H9 (cell line): ENCODE measurements around the gene EPHA1. TPM values are rescaled to one million over a fixed set of nuclear protein-coding genes. Genes with fewer than 3 reads are reported as not detected.

Source experiments
- DNase-seq: peaks from one replicate; pipeline ENCODE4 v3.0.0-alpha.2; 2017
- H2AFZ ChIP-seq: one replicate; pipeline ENCODE4 v1.6.1; 2013; ENCODE audit warnings: mild to moderate bottlenecking, low read length, control low read depth, moderate library complexity
- H2AK5ac ChIP-seq: 2 replicates; pipeline ENCODE4 v1.6.1; 2013; ENCODE audit warnings: low read length, control low read depth, mixed read lengths; ENCODE audit not compliant: insufficient read length
- H2BK120ac ChIP-seq: one replicate; pipeline ENCODE4 v1.6.1; 2013; ENCODE audit warnings: low read depth, mild to moderate bottlenecking, low read length, control low read depth, inconsistent platforms; ENCODE audit not compliant: poor library complexity, severe bottlenecking
- H2BK12ac ChIP-seq: 2 replicates; pipeline ENCODE4 v1.6.1; 2013; ENCODE audit warnings: low read length, control low read depth, mixed read lengths, low read depth; ENCODE audit not compliant: insufficient read length
- H2BK15ac ChIP-seq: 2 replicates; pipeline ENCODE4 v1.6.1; 2013; ENCODE audit warnings: low read depth, low read length, control low read depth
- H2BK20ac ChIP-seq: one replicate; pipeline ENCODE4 v1.6.1; 2013; ENCODE audit warnings: low read depth, mild to moderate bottlenecking, low read length, control low read depth, inconsistent platforms; ENCODE audit not compliant: poor library complexity, severe bottlenecking
- H2BK5ac ChIP-seq: 2 replicates; pipeline ENCODE4 v1.6.1; 2013; ENCODE audit warnings: low read length, control low read depth, mixed read lengths; ENCODE audit not compliant: insufficient read length
- H3K14ac ChIP-seq: 2 replicates; pipeline ENCODE4 v1.6.1; 2013; ENCODE audit warnings: low read length, control low read depth; ENCODE audit not compliant: insufficient read depth
- H3K18ac ChIP-seq: 2 replicates; pipeline ENCODE4 v1.6.1; 2013; ENCODE audit warnings: low read depth, mild to moderate bottlenecking, mixed read lengths, low read length, control low read depth; ENCODE audit not compliant: insufficient read length
- H3K23ac ChIP-seq: 2 replicates; pipeline ENCODE4 v1.6.1; 2013; ENCODE audit warnings: low read length, control low read depth, mixed read lengths, low read depth; ENCODE audit not compliant: insufficient read length
- H3K23me2 ChIP-seq: 2 replicates; pipeline ENCODE4 v1.6.1; 2013; ENCODE audit warnings: low read depth, mild to moderate bottlenecking, mixed read lengths, low read length, control low read depth; ENCODE audit not compliant: insufficient read length, poor library complexity, severe bottlenecking
- H3K27ac ChIP-seq: 2 replicates; pipeline ENCODE4 v1.5.1; 2013; ENCODE audit warnings: low read length, control low read depth, mixed read lengths, low read depth; ENCODE audit not compliant: insufficient read length
- H3K27me3 ChIP-seq: 2 replicates; pipeline ENCODE4 v1.6.1; 2013; ENCODE audit warnings: low read length, control low read depth, inconsistent platforms; ENCODE audit not compliant: insufficient read depth
- H3K4ac ChIP-seq: 2 replicates; pipeline ENCODE4 v1.6.1; 2013; ENCODE audit warnings: low read depth, mild to moderate bottlenecking, control low read depth, inconsistent platforms, low read length, moderate library complexity
- H3K4me1 ChIP-seq: 2 replicates; pipeline ENCODE4 v1.6.1; 2013; ENCODE audit warnings: low read length, control low read depth, inconsistent platforms; ENCODE audit not compliant: insufficient read depth
- H3K4me2 ChIP-seq: 2 replicates; pipeline ENCODE4 v1.6.1; 2013; ENCODE audit warnings: low read length, control low read depth, mixed read lengths; ENCODE audit not compliant: insufficient read length, insufficient read depth
- H3K56ac ChIP-seq: 2 replicates; pipeline ENCODE4 v1.6.1; 2013; ENCODE audit warnings: low read depth, mild to moderate bottlenecking, mixed read lengths, low read length, control low read depth; ENCODE audit not compliant: insufficient read length
- H3K79me1 ChIP-seq: 2 replicates; pipeline ENCODE4 v1.6.1; 2013; ENCODE audit warnings: low read depth, mild to moderate bottlenecking, moderate library complexity, low read length, control low read depth, inconsistent platforms; ENCODE audit not compliant: insufficient read depth, poor library complexity, severe bottlenecking
- H3K79me2 ChIP-seq: 2 replicates; pipeline ENCODE4 v1.6.1; 2013; ENCODE audit warnings: low read length, control low read depth, inconsistent platforms; ENCODE audit not compliant: insufficient read depth
- H3K9ac ChIP-seq: 2 replicates; pipeline ENCODE4 v1.6.1; 2013; ENCODE audit warnings: low read length, control low read depth, mixed read lengths; ENCODE audit not compliant: insufficient read length; ENCODE audit errors: extremely low read depth
- H3K9me3 ChIP-seq: one replicate; pipeline ENCODE4 v1.6.1; 2013; ENCODE audit warnings: low read depth, low read length, inconsistent platforms; ENCODE audit not compliant: control insufficient read depth
- H3T11ph ChIP-seq: one replicate; pipeline ENCODE4 v1.6.1; 2013; ENCODE audit warnings: mild to moderate bottlenecking, low read length, control low read depth, inconsistent platforms
- H4K20me1 ChIP-seq: one replicate; pipeline ENCODE4 v1.6.1; 2013; ENCODE audit not compliant: control insufficient read depth, insufficient read length, insufficient read depth
- H4K5ac ChIP-seq: 2 replicates; pipeline ENCODE4 v1.6.1; 2013; ENCODE audit warnings: low read depth, mild to moderate bottlenecking, mixed read lengths, low read length, control low read depth; ENCODE audit not compliant: insufficient read length
- H4K8ac ChIP-seq: replicated peaks from 2 replicates; pipeline ENCODE4 v1.6.1; 2013; ENCODE audit warnings: low read length, control low read depth, mixed read lengths, low read depth; ENCODE audit not compliant: insufficient read length
- H4K91ac ChIP-seq: 2 replicates; pipeline ENCODE4 v1.6.1; 2013; ENCODE audit warnings: low read depth, mild to moderate bottlenecking, moderate library complexity, mixed read lengths, low read length, control low read depth; ENCODE audit not compliant: insufficient read length
- H3K27ac Mint-ChIP-seq, 3 experiments: 2 replicates in 2 of 3; 3 replicates in 1 of 3; pipeline ENCODE4 v1.8.0; 2020 to 2021; ENCODE audit warnings: mixed read lengths in 3 of 3, mild to moderate bottlenecking in 1 of 3, moderate library complexity in 1 of 3
- H3K27me3 Mint-ChIP-seq: 2 replicates; pipeline ENCODE4 v1.8.0; 2021; ENCODE audit warnings: low read depth, mild to moderate bottlenecking, moderate library complexity, mixed read lengths
- H3K36me3 Mint-ChIP-seq, 3 experiments: 2 replicates in 2 of 3; 3 replicates in 1 of 3; pipeline ENCODE4 v1.8.0; 2020 to 2021; ENCODE audit warnings: low read depth in 3 of 3, mixed read lengths in 3 of 3; ENCODE audit not compliant: insufficient read depth in 1 of 3
- H3K4me1 Mint-ChIP-seq, 2 experiments: 2 replicates each; pipeline ENCODE4 v1.8.0; 2020; ENCODE audit warnings: mixed read lengths in 2 of 2
- H3K4me3 Mint-ChIP-seq, 2 experiments: 2 replicates in 1 of 2; 3 replicates in 1 of 2; pipeline ENCODE4 v1.8.0; 2020 to 2021; ENCODE audit warnings: mild to moderate bottlenecking in 2 of 2, mixed read lengths in 2 of 2, moderate library complexity in 1 of 2
- H3K9me3 Mint-ChIP-seq, 2 experiments: 2 replicates in 1 of 2; 3 replicates in 1 of 2; pipeline ENCODE4 v1.8.0; 2020; ENCODE audit warnings: mild to moderate bottlenecking in 2 of 2, mixed read lengths in 2 of 2, moderate library complexity in 1 of 2
- WGBS: extraction: QIAGEN DNeasy Blood & Tissue Kit; methylation state at CpG from one replicate; pipeline ENCODE4 v1.1.7; 2013; ENCODE audit warnings: missing lambda C conversion rate, low lambda C conversion rate, mixed read lengths; ENCODE audit not compliant: insufficient read length; ENCODE audit errors: extremely low coverage; 5-methylcytosine and 5-hydroxymethylcytosine counted together
- total RNA-seq: library from RNA; stranded (reverse); gene quantifications from 2 replicates; pipeline ENCODE4 v1.2.1, GENCODE V29; 2021
- TF ChIP-seq, protein P1 (sequence below): fragments of 200-600 bp; sonication (generic); conservative IDR thresholded peaks from 3 replicates; pipeline ENCODE4 v1.8.0; 2021; ENCODE audit warnings: antibody characterized with exemption, mild to moderate bottlenecking

Gene EPHA1
- total RNA-seq, 1 experiment from 2014 or later = 109 TPM

- Histone ChIP-seq H2BK5ac (no peak overlapping the region), H2BK20ac (no peak overlapping the region), H3K56ac (no peak overlapping the region), H3K23ac (no peak overlapping the region), H3K14ac (peak overlapping the region; percentile 54; the same call in 1 of the 2 replicates), H2BK120ac (no peak overlapping the region), H3K27ac (no peak overlapping the region), H4K5ac (no peak overlapping the region), H2BK12ac (no peak overlapping the region), H2AFZ (no peak overlapping the region), H3K23me2 (peaks cover 5% of the 10 kb centered on the region), H3K79me2 (no peaks in the 10 kb centered on the region), H4K20me1 (no peaks in the 10 kb centered on the region), H4K8ac (no peak overlapping the region), H2BK15ac (no peak overlapping the region), H3K27me3 (peaks cover 6% of the 10 kb centered on the region; the same call in 1 of the 2 replicates), H3K4me1 (peaks cover 12% of the 10 kb centered on the region), H4K91ac (no peak overlapping the region), H2AK5ac (no peak overlapping the region), H3K79me1 (no peaks in the 10 kb centered on the region), H3K18ac (no peak overlapping the region), H3K4ac (no peak overlapping the region), H3K9ac (no peak overlapping the region), H3K4me2 (no peak overlapping the region), H3T11ph (no peak overlapping the region), H3K9me3 (no peaks in the 10 kb centered on the region)
- H3K27ac Mint-ChIP-seq = no peak overlapping the region; a peak in 1 of 7 replicates
- H3K4me1 Mint-ChIP-seq = peaks cover 35% of the 10 kb centered on the region in 2 experiments
- no CpG with 5 or more reads among the region's 4 CpGs for WGBS
- DNase-seq = no peak
- no peaks in the 10 kb centered on the region for H3K9me3 Mint-ChIP-seq
- no peak overlapping the region for H3K4me3 Mint-ChIP-seq
- peaks cover 0 to 2% (median 0%) of the 10 kb centered on the region in 3 experiments; a peak in 1 of 7 replicates for H3K36me3 Mint-ChIP-seq
- TF ChIP-seq, protein P1, sequence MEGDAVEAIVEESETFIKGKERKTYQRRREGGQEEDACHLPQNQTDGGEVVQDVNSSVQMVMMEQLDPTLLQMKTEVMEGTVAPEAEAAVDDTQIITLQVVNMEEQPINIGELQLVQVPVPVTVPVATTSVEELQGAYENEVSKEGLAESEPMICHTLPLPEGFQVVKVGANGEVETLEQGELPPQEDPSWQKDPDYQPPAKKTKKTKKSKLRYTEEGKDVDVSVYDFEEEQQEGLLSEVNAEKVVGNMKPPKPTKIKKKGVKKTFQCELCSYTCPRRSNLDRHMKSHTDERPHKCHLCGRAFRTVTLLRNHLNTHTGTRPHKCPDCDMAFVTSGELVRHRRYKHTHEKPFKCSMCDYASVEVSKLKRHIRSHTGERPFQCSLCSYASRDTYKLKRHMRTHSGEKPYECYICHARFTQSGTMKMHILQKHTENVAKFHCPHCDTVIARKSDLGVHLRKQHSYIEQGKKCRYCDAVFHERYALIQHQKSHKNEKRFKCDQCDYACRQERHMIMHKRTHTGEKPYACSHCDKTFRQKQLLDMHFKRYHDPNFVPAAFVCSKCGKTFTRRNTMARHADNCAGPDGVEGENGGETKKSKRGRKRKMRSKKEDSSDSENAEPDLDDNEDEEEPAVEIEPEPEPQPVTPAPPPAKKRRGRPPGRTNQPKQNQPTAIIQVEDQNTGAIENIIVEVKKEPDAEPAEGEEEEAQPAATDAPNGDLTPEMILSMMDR = no peak
- peaks cover 29% of the 10 kb centered on the region for H3K27me3 Mint-ChIP-seq
These were observed 40.7 kb downstream of the EPHA1 start for GRCh38 chr7:143367972-143368371.
